Measurements from ENCODE around the gene CMIP. TPM values are rescaled to one million over a fixed set of nuclear protein-coding genes. Genes with fewer than 3 reads are reported as not detected.
A peak's percentile ranks its signal among the peaks of the same experiment; 100 is the strongest.

Gene CMIP
- polyA plus RNA-seq, 1 donor from 2014 or later: 15.1 TPM

DNA sequence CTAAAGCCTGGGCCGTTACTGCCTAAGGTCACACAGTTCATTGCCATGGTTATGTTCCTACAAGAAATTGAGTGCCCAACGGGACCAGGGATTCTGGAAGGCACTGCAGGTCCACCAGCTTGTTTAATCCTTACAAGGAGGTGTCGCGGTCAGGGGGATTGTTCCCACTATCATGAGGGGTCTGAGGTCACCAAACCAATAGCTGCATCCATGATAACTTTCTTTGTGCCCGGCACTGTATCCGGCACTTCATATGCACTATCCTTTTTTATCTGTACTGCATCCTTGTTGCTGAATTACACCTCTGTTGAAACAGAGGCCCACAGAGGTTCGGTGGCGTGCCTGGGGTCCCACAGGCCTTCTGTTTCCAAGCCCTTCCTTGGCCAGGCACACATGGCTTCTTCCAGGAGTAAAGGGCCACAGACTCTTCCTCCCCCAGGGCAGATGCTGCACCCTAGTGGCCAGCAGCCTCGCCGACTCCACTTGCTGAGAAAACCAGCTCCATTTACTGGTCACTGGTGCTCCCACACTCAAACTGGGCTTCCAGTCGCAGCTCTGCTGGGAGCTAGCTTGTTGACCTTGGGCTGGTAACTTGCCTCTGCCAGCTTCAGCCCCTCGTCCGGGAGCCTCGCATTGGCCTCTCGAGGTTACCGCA is 252.5 kb downstream of the CMIP start:
- Histone ChIP-seq H4K20me1 (ENCODE audit: insufficient read depth) (no peaks in the 10 kb centered on the region), H3K27me3 (ENCODE audit: insufficient read depth, low read depth, low read length) (no peaks in the 10 kb centered on the region), H3K4me2 (ENCODE audit: low read length) (peak overlapping the region; percentile 30), H3K36me3 (ENCODE audit: insufficient read depth, low read length) (peaks cover 26% of the 10 kb centered on the region), H3K4me3 (ENCODE audit: low read length) (peak overlapping the region; percentile 43), H3K27ac (ENCODE audit: low read length) (peak overlapping the region; percentile 96), H3K9ac (ENCODE audit: low read length) (peak overlapping the region; percentile 68), H3K79me2 (replicated peaks; ENCODE audit: insufficient read depth, low read length) (no peaks in the 10 kb centered on the region), H3K9me3 (ENCODE audit: low read length) (no peaks in the 10 kb centered on the region), H2AFZ (ENCODE audit: low read depth, low read length) (no peak overlapping the region), H3K9me2 (ENCODE audit: insufficient read depth, low read length) (no peaks in the 10 kb centered on the region), H3F3A (ENCODE audit: insufficient read depth, low read length, poor library complexity, severe bottlenecking) (peaks cover 7% of the 10 kb centered on the region)
- peak; percentile 33 for TF ChIP-seq CTCF (IDR thresholded peaks at IDR 0.05; ENCODE audit: poor library complexity, severe bottlenecking)
- TF ChIP-seq, protein P1, sequence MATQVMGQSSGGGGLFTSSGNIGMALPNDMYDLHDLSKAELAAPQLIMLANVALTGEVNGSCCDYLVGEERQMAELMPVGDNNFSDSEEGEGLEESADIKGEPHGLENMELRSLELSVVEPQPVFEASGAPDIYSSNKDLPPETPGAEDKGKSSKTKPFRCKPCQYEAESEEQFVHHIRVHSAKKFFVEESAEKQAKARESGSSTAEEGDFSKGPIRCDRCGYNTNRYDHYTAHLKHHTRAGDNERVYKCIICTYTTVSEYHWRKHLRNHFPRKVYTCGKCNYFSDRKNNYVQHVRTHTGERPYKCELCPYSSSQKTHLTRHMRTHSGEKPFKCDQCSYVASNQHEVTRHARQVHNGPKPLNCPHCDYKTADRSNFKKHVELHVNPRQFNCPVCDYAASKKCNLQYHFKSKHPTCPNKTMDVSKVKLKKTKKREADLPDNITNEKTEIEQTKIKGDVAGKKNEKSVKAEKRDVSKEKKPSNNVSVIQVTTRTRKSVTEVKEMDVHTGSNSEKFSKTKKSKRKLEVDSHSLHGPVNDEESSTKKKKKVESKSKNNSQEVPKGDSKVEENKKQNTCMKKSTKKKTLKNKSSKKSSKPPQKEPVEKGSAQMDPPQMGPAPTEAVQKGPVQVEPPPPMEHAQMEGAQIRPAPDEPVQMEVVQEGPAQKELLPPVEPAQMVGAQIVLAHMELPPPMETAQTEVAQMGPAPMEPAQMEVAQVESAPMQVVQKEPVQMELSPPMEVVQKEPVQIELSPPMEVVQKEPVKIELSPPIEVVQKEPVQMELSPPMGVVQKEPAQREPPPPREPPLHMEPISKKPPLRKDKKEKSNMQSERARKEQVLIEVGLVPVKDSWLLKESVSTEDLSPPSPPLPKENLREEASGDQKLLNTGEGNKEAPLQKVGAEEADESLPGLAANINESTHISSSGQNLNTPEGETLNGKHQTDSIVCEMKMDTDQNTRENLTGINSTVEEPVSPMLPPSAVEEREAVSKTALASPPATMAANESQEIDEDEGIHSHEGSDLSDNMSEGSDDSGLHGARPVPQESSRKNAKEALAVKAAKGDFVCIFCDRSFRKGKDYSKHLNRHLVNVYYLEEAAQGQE (IDR thresholded peaks at IDR 0.05; ENCODE audit: borderline replicate concordance): no peak

DNA sequence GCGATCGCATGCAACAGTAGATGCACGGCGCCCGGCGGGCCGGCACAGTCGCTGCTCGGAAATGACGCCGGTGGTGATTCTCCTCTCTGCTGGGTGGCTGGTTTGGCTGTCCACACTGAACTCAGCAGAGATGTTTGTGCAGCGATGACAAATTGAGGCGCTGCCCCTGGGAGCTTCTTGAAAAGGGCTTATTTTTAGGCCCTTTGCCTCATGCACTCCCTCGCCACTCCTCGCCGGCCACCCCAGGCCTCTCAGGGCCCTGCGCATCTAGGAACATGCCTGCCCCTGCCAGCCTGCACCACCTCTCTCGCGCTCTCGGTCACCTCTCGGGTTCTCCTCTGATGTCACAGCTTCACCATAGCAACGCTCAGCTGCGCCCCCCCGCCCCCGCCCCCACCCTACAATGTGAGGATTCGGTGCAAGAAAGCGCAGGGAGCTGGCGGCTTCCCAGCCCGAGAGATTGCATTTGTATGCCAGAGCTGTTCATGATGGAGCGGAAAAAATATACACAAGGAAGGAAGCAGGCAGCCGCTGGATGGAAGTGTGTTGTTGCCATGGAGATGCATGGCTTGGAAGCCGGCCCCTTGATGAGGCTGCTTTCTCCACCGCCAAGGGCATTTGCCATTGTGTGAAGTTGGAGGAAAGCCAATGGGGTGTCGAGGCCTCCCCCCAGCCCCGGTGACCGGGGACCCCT is 253.2 kb downstream of the CMIP start:
- H3F3A ChIP-seq (ENCODE audit: insufficient read depth, low read length, poor library complexity, severe bottlenecking): peaks cover 7% of the 10 kb centered on the region
- H2AFZ ChIP-seq (ENCODE audit: low read depth, low read length): no peak overlapping the region
- H3K27me3 ChIP-seq (ENCODE audit: insufficient read depth, low read depth, low read length): no peaks in the 10 kb centered on the region
- H3K9ac ChIP-seq (ENCODE audit: low read length): peak overlapping the region; percentile 68
- peak overlapping the region; percentile 43 for H3K4me3 ChIP-seq (ENCODE audit: low read length)
- no peaks in the 10 kb centered on the region for H3K9me2 ChIP-seq (ENCODE audit: insufficient read depth, low read length)
- H3K36me3 ChIP-seq (ENCODE audit: insufficient read depth, low read length): peaks cover 27% of the 10 kb centered on the region
- peak overlapping the region; percentile 30 for H3K4me2 ChIP-seq (ENCODE audit: low read length)
- TF ChIP-seq, protein P1 (IDR thresholded peaks at IDR 0.05; ENCODE audit: borderline replicate concordance): peak; percentile 74
- TF ChIP-seq MXI1 (conservative IDR thresholded peaks at IDR 0.05; ENCODE audit: poor library complexity, severe bottlenecking) (peak; percentile 38), SMC3 (conservative IDR thresholded peaks at IDR 0.05; ENCODE audit: poor library complexity) (peak; percentile 46), RAD21 (conservative IDR thresholded peaks at IDR 0.05) (peak; percentile 45), TAF1 (IDR thresholded peaks at IDR 0.05; ENCODE audit: low read depth) (no peak), EP300 (conservative IDR thresholded peaks at IDR 0.05; ENCODE audit: poor library complexity, severe bottlenecking) (peak; percentile 50), POLR2AphosphoS5 (IDR thresholded peaks at IDR 0.05) (peak; percentile 48), EZH2 (IDR thresholded peaks at IDR 0.05; ENCODE audit: borderline replicate concordance, insufficient read depth, low read length, poor library complexity, severe bottlenecking) (no peak), CTCF (IDR thresholded peaks at IDR 0.05; ENCODE audit: poor library complexity, severe bottlenecking) (no peak)
- no peaks in the 10 kb centered on the region for H3K9me3 ChIP-seq (ENCODE audit: low read length)
- H4K20me1 ChIP-seq (ENCODE audit: insufficient read depth): no peaks in the 10 kb centered on the region
- peak overlapping the region; percentile 96 for H3K27ac ChIP-seq (ENCODE audit: low read length)
- H3K79me2 ChIP-seq (replicated peaks; ENCODE audit: insufficient read depth, low read length): no peaks in the 10 kb centered on the region
